Measurements from ENCODE around the gene PRMT7. TPM values are rescaled to one million over a fixed set of nuclear protein-coding genes. Genes with fewer than 3 reads are reported as not detected.

PRMT7 gene
- total RNA-seq, 2 experiments from 2014 or later: 80.4 to 85.1 TPM

DNA sequence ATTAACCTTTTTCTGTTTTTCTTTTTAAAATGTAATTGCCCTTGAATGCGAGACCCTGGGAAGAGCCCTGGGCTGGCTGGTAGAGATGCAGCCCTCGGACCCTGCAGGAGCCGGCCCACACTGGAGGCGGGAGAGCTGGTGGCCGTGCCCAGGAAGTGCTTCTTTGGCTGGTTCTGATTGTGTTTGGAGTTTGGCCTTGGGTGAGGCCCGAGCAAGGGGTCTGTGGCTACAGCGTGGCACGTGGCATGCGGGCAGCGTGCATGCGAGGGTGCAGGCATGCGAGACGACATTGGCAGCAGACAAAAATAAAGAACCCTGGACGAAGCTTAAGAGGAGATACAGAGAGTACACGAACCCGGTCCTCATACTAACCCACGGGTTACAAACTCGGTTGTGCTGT is 49.7 kb downstream of the PRMT7 start:
- no peak for DNase-seq (ENCODE audit: low spot score)
- Histone ChIP-seq H3K9me3 (ENCODE audit: low read length) (no peaks in the 10 kb centered on the region), H3K4me3 (ENCODE audit: low read depth, low read length, poor library complexity, severe bottlenecking) (no peak overlapping the region), H4K20me1 (ENCODE audit: insufficient read depth, low read length) (no peaks in the 10 kb centered on the region), H3K27ac (ENCODE audit: low read depth, low read length, poor library complexity, severe bottlenecking) (no peak overlapping the region), H3K4me2 (ENCODE audit: low read length) (no peak overlapping the region), H2AFZ (ENCODE audit: low read length) (no peak overlapping the region), H3K79me2 (ENCODE audit: insufficient read depth, low read depth, low read length) (no peaks in the 10 kb centered on the region), H3K4me1 (ENCODE audit: insufficient read depth, low read length, poor library complexity, severe bottlenecking) (peaks cover 8% of the 10 kb centered on the region), H3K9me2 (ENCODE audit: insufficient read depth, low read length) (no peaks in the 10 kb centered on the region), H3K36me3 (ENCODE audit: insufficient read depth, low read length) (peaks cover 46% of the 10 kb centered on the region)
- intact Hi-C loops (cut with micrococcal nuclease; ENCODE audit: unreplicated experiment): no loop called here
- no TSS peak for BruUV-seq (replicated peaks)
- TF ChIP-seq EZH2phosphoT487 (IDR thresholded peaks at IDR 0.05; ENCODE audit: borderline replicate concordance, low read depth, low read length): no peak
- TF ChIP-seq, protein P1, sequence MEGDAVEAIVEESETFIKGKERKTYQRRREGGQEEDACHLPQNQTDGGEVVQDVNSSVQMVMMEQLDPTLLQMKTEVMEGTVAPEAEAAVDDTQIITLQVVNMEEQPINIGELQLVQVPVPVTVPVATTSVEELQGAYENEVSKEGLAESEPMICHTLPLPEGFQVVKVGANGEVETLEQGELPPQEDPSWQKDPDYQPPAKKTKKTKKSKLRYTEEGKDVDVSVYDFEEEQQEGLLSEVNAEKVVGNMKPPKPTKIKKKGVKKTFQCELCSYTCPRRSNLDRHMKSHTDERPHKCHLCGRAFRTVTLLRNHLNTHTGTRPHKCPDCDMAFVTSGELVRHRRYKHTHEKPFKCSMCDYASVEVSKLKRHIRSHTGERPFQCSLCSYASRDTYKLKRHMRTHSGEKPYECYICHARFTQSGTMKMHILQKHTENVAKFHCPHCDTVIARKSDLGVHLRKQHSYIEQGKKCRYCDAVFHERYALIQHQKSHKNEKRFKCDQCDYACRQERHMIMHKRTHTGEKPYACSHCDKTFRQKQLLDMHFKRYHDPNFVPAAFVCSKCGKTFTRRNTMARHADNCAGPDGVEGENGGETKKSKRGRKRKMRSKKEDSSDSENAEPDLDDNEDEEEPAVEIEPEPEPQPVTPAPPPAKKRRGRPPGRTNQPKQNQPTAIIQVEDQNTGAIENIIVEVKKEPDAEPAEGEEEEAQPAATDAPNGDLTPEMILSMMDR (conservative IDR thresholded peaks at IDR 0.05; ENCODE audit: low read length): no peak
- CTCF ChIA-PET (ENCODE audit: unreplicated experiment): no interaction called here
- POLR2A ChIA-PET: no interaction called here

DNA sequence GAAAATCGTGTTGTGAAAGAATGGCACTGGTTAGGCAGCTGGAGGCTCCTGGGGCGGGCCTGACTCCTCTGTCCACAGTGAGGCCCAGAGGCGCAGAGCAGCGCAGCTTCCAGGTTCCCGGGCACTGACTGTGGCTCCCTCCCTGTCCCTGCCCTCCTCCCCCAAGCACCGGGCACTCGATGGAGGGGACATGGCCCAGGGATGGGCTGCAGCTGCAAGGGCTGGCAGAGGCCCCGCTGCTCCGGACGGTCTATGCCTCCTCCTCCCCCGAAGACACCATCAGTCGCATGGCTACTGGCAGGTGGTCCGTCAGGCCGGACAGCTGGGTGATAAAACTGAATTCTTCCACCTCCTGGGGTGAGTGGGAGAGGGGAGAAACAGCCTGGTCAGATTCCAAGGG is 50.1 kb downstream of the PRMT7 start:
- Histone ChIP-seq H2AFZ (ENCODE audit: low read length) (no peak overlapping the region), H3K4me1 (ENCODE audit: insufficient read depth, low read length, poor library complexity, severe bottlenecking) (peaks cover 7% of the 10 kb centered on the region), H3K27ac (ENCODE audit: low read depth, low read length, poor library complexity, severe bottlenecking) (no peak overlapping the region), H3K9me2 (ENCODE audit: insufficient read depth, low read length) (no peaks in the 10 kb centered on the region), H4K20me1 (ENCODE audit: insufficient read depth, low read length) (no peaks in the 10 kb centered on the region), H3K4me2 (ENCODE audit: low read length) (no peak overlapping the region), H3K9me3 (ENCODE audit: low read length) (no peaks in the 10 kb centered on the region), H3K79me2 (ENCODE audit: insufficient read depth, low read depth, low read length) (no peaks in the 10 kb centered on the region), H3K36me3 (ENCODE audit: insufficient read depth, low read length) (peaks cover 42% of the 10 kb centered on the region), H3K4me3 (ENCODE audit: low read depth, low read length, poor library complexity, severe bottlenecking) (no peak overlapping the region)
- no peak for DNase-seq (ENCODE audit: low spot score)
- no peak for TF ChIP-seq EZH2phosphoT487 (IDR thresholded peaks at IDR 0.05; ENCODE audit: borderline replicate concordance, low read depth, low read length)
- TF ChIP-seq, protein P1 (conservative IDR thresholded peaks at IDR 0.05; ENCODE audit: low read length): no peak
- POLR2A ChIA-PET: no interaction called here
- no TSS peak for BruUV-seq (replicated peaks)
- CTCF ChIA-PET (ENCODE audit: unreplicated experiment): no interaction called here
- intact Hi-C loops (cut with micrococcal nuclease; ENCODE audit: unreplicated experiment): no loop called here

DNA sequence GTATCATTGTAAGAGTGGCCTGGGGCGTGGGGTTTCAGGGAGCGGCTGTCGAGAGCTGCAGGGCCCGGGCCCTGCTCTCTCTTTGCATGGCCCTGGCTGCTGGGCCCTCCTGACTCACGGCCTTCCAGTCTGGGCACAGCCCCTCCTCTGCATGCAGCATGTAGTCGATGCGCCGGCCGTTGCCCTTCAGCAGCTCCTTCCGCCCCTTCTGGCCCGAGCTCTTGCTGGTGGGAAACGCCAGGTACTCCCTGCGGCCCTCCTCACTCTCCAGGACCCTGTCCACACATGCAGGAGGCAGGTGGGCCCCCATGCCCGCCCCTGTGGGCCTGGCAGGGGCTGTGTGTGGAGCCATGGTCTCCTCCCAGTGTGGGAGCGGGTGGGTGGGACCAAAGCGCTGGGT is 50.7 kb downstream of the PRMT7 start:
- Histone ChIP-seq H3K9me2 (ENCODE audit: insufficient read depth, low read length) (no peaks in the 10 kb centered on the region), H3K79me2 (ENCODE audit: insufficient read depth, low read depth, low read length) (no peaks in the 10 kb centered on the region), H3K4me1 (ENCODE audit: insufficient read depth, low read length, poor library complexity, severe bottlenecking) (peaks cover 1% of the 10 kb centered on the region), H4K20me1 (ENCODE audit: insufficient read depth, low read length) (no peaks in the 10 kb centered on the region), H3K4me3 (ENCODE audit: low read depth, low read length, poor library complexity, severe bottlenecking) (no peak overlapping the region), H3K36me3 (ENCODE audit: insufficient read depth, low read length) (peaks cover 37% of the 10 kb centered on the region), H3K9me3 (ENCODE audit: low read length) (no peaks in the 10 kb centered on the region), H3K4me2 (ENCODE audit: low read length) (no peak overlapping the region), H3K27ac (ENCODE audit: low read depth, low read length, poor library complexity, severe bottlenecking) (no peak overlapping the region), H2AFZ (ENCODE audit: low read length) (no peak overlapping the region)
- no peak for DNase-seq (ENCODE audit: low spot score)
- CTCF ChIA-PET (ENCODE audit: unreplicated experiment): no interaction called here
- POLR2A ChIA-PET: no interaction called here
- no peak for TF ChIP-seq EZH2phosphoT487 (IDR thresholded peaks at IDR 0.05; ENCODE audit: borderline replicate concordance, low read depth, low read length)
- TF ChIP-seq, protein P1 (conservative IDR thresholded peaks at IDR 0.05; ENCODE audit: low read length): no peak
- no TSS peak for BruUV-seq (replicated peaks)
- intact Hi-C loops (cut with micrococcal nuclease; ENCODE audit: unreplicated experiment): no loop called here

Data from OCI-LY7 (cell line).